CD4-positive, alpha-beta memory T cell (primary cell): Measurements from ENCODE around the gene CDH9. TPM values are rescaled to one million over a fixed set of nuclear protein-coding genes. Genes with fewer than 3 reads are reported as not detected.
"Not testable (repeated sequence)": the region's sequence is repeated elsewhere in the genome, so short reads cannot be mapped to it uniquely, and the experiment has no call there.

ENCODE experiments used
- CTCF ChIA-PET: fragments of 350-600 bp; sonication (Branson Sonifier 250); formaldehyde crosslinking; loops from one replicate; lab custom pipeline; 2021; ENCODE audit warnings: inconsistent platforms; ENCODE audit not compliant: partially characterized antibody; lab: Charles Lee
- POLR2A ChIA-PET: fragments of 350-600 bp; sonication (Branson Sonifier 250); formaldehyde crosslinking; loops from one replicate; lab custom pipeline; 2021; ENCODE audit not compliant: partially characterized antibody; lab: Charles Lee
- DNase-seq, 5 donors: peaks; one replicate each; pipeline versions ENCODE4 v3.0.0 to v3.0.0-alpha.2; 2020 to 2022; ENCODE audit warnings: mixed read lengths in 1 of 5
- H3K27ac ChIP-seq: one replicate; pipeline ENCODE4 v1.7.0; 2013; ENCODE audit warnings: low read depth, low read length
- H3K27me3 ChIP-seq: 2 replicates; pipeline ENCODE4 v1.7.0; 2013; ENCODE audit warnings: mild to moderate bottlenecking, low read length, moderate library complexity; ENCODE audit not compliant: insufficient read depth
- H3K36me3 ChIP-seq: 2 replicates; pipeline ENCODE4 v1.7.0; 2013; ENCODE audit warnings: mild to moderate bottlenecking, low read length, moderate library complexity; ENCODE audit not compliant: insufficient read depth
- H3K4me1 ChIP-seq: 2 replicates; pipeline ENCODE4 v1.7.0; 2013; ENCODE audit warnings: mild to moderate bottlenecking, low read length, moderate library complexity; ENCODE audit not compliant: insufficient read depth
- H3K4me3 ChIP-seq, 2 donors: one replicate each; pipeline ENCODE4 v1.7.0; 2013; ENCODE audit warnings: low read length in 2 of 2, mild to moderate bottlenecking in 1 of 2
- H3K9me3 ChIP-seq, 2 donors: one replicate each; pipeline ENCODE4 v1.7.0; 2013; ENCODE audit warnings: low read length in 2 of 2, control low read depth in 1 of 2; ENCODE audit not compliant: control insufficient read depth in 1 of 2
- H3K27ac Mint-ChIP-seq, 7 donors: one replicate each; pipeline ENCODE4 v1.8.0; 2020 to 2021; ENCODE audit warnings: mixed read lengths in 7 of 7, mild to moderate bottlenecking in 6 of 7, inconsistent platforms in 3 of 7, moderate library complexity in 3 of 7
- H3K27me3 Mint-ChIP-seq, 2 donors: one replicate each; pipeline ENCODE4 v1.8.0; 2020 to 2021; ENCODE audit warnings: mixed read lengths in 2 of 2
- H3K36me3 Mint-ChIP-seq, 2 donors: one replicate each; pipeline ENCODE4 v1.8.0; 2020 to 2021; ENCODE audit warnings: mixed read lengths in 2 of 2, inconsistent platforms in 1 of 2, mild to moderate bottlenecking in 1 of 2
- H3K4me1 Mint-ChIP-seq, 4 donors: one replicate each; pipeline ENCODE4 v1.8.0; 2020 to 2021; ENCODE audit warnings: mixed read lengths in 4 of 4, mild to moderate bottlenecking in 1 of 4
- H3K4me3 Mint-ChIP-seq, 8 donors: one replicate each; pipeline ENCODE4 v1.8.0; 2020 to 2021; ENCODE audit warnings: mixed read lengths in 8 of 8, mild to moderate bottlenecking in 7 of 8, moderate library complexity in 6 of 8, inconsistent platforms in 3 of 8
- H3K9me3 Mint-ChIP-seq, 8 donors: one replicate each; pipeline ENCODE4 v1.8.0; 2020 to 2021; ENCODE audit warnings: mixed read lengths in 8 of 8, mild to moderate bottlenecking in 5 of 8, inconsistent platforms in 3 of 8, moderate library complexity in 1 of 8
- intact Hi-C: fragments of 100-400 bp; cut with micrococcal nuclease; formaldehyde crosslinking; loops from one replicate; pipeline ENCODE4 v1.15.1; 2023
- polyA plus RNA-seq, 2 donors: library from polyadenylated mRNA; unstranded; fragments of 300-500 nt; fragmentation: Illumina TruSeq; gene quantifications; one replicate each; pipeline ENCODE4 v1.2.3, GENCODE V29; 2021
- total RNA-seq, 2 experiments: library from RNA; stranded (reverse); gene quantifications; one replicate each; pipeline ENCODE4 v1.2.3, GENCODE V29; 2021

Gene CDH9
- total and polyA plus RNA-seq, 4 experiments from 2014 or later, result not detected

GRCh38 chr5:26868504-26868903, 169.9 kb downstream of the CDH9 start:
- ChIA-PET CTCF (no interaction called here), POLR2A (no interaction called here)
- no peak overlapping the region for H3K27ac ChIP-seq
- DNase-seq, result no peak
- Mint-ChIP-seq H3K9me3 (peaks cover 0 to 10% (median 8%) of the 10 kb centered on the region in 8 donors), H3K4me3 (no peak overlapping the region), H3K27ac (no peak overlapping the region), H3K4me1 (no peaks in the 10 kb centered on the region), H3K36me3 (no peaks in the 10 kb centered on the region), H3K27me3 (no peaks in the 10 kb centered on the region)
- H3K27me3 ChIP-seq, result no peaks in the 10 kb centered on the region
- no peak overlapping the region for H3K4me3 ChIP-seq
- H3K36me3 ChIP-seq, result no peaks in the 10 kb centered on the region
- no peaks in the 10 kb centered on the region for H3K4me1 ChIP-seq
- no peaks in the 10 kb centered on the region for H3K9me3 ChIP-seq
- intact Hi-C loops, result no loop called here

GRCh38 chr5:26864061-26864460, 174.3 kb downstream of the CDH9 start:
- H3K27me3 ChIP-seq, result no peaks in the 10 kb centered on the region
- CTCF ChIA-PET, result no interaction called here
- no peak overlapping the region for H3K4me3 ChIP-seq
- Mint-ChIP-seq H3K4me1 (no peaks in the 10 kb centered on the region), H3K27ac (no peak overlapping the region), H3K9me3 (peaks cover 0 to 11% (median 6%) of the 10 kb centered on the region in 8 donors), H3K27me3 (no peaks in the 10 kb centered on the region), H3K36me3 (no peaks in the 10 kb centered on the region), H3K4me3 (no peak overlapping the region)
- H3K4me1 ChIP-seq, result no peaks in the 10 kb centered on the region
- no peak for DNase-seq
- POLR2A ChIA-PET, result no interaction called here
- H3K9me3 ChIP-seq, result no peaks in the 10 kb centered on the region
- intact Hi-C loops, result no loop called here
- no peak overlapping the region for H3K27ac ChIP-seq
- H3K36me3 ChIP-seq, result no peaks in the 10 kb centered on the region

- intact Hi-C loops, result no loop called here
- Mint-ChIP-seq H3K27me3 (no peaks in the 10 kb centered on the region), H3K4me1 (no peaks in the 10 kb centered on the region), H3K36me3 (no peaks in the 10 kb centered on the region), H3K4me3 (no peak overlapping the region), H3K27ac (no peak overlapping the region), H3K9me3 (peaks cover 10 to 53% (median 22%) of the 10 kb centered on the region in 8 donors)
- ChIA-PET CTCF (no interaction called here), POLR2A (interaction anchor here (0.6 kb wide), 1 partner anchor 42 kb away, joined by 4 read pairs; no protein-coding TSS in a partner anchor)
- H3K4me1 ChIP-seq, result no peaks in the 10 kb centered on the region
- no peak overlapping the region for H3K4me3 ChIP-seq
- H3K9me3 ChIP-seq, result no peaks in the 10 kb centered on the region
- H3K36me3 ChIP-seq, result no peaks in the 10 kb centered on the region
- H3K27me3 ChIP-seq, result no peaks in the 10 kb centered on the region
- no peak for DNase-seq
- no peak overlapping the region for H3K27ac ChIP-seq
These were observed 182.1 kb downstream of the CDH9 start for GRCh38 chr5:26856238-26856637.

GRCh38 chr5:26852450-26852849, 185.9 kb downstream of the CDH9 start:
- H3K4me3 Mint-ChIP-seq, H3K27me3 ChIP-seq, intact Hi-C loops, H3K27me3 Mint-ChIP-seq, CTCF ChIA-PET, POLR2A ChIA-PET, H3K4me1 Mint-ChIP-seq, H3K36me3 ChIP-seq, H3K36me3 Mint-ChIP-seq, H3K4me3 ChIP-seq, H3K4me1 ChIP-seq, DNase-seq, H3K27ac Mint-ChIP-seq, H3K27ac ChIP-seq, H3K9me3 ChIP-seq: not testable (repeated sequence)
- peaks cover 12 to 51% (median 18%) of the 10 kb centered on the region in 8 donors for H3K9me3 Mint-ChIP-seq

- H3K9me3 Mint-ChIP-seq, result peaks cover 0 to 18% (median 11%) of the 10 kb centered on the region in 8 donors
- H3K4me1 ChIP-seq, result no peaks in the 10 kb centered on the region
- POLR2A ChIA-PET, result no interaction called here
- H3K27ac Mint-ChIP-seq, result no peak overlapping the region
- H3K36me3 Mint-ChIP-seq, result no peaks in the 10 kb centered on the region
- no peaks in the 10 kb centered on the region for H3K4me1 Mint-ChIP-seq
- intact Hi-C loops, result no loop called here
- no peak overlapping the region for H3K27ac ChIP-seq
- H3K4me3 Mint-ChIP-seq, result no peak overlapping the region
- H3K4me3 ChIP-seq, result no peak overlapping the region
- H3K27me3 ChIP-seq, result no peaks in the 10 kb centered on the region
- H3K27me3 Mint-ChIP-seq, result no peaks in the 10 kb centered on the region
- no peak for DNase-seq
- no peaks in the 10 kb centered on the region for H3K36me3 ChIP-seq
- CTCF ChIA-PET, result no interaction called here
- H3K9me3 ChIP-seq, result no peaks in the 10 kb centered on the region
These were observed 191.2 kb downstream of the CDH9 start for GRCh38 chr5:26847041-26847736.

- Mint-ChIP-seq H3K4me3 (no peak overlapping the region), H3K27me3 (no peaks in the 10 kb centered on the region), H3K27ac (no peak overlapping the region), H3K9me3 (peaks cover 4 to 12% (median 8%) of the 10 kb centered on the region in 8 donors), H3K4me1 (no peaks in the 10 kb centered on the region), H3K36me3 (no peaks in the 10 kb centered on the region)
- no peak overlapping the region for H3K4me3 ChIP-seq
- H3K36me3 ChIP-seq, result no peaks in the 10 kb centered on the region
- ChIA-PET POLR2A (no interaction called here), CTCF (no interaction called here)
- no peaks in the 10 kb centered on the region for H3K9me3 ChIP-seq
- no peaks in the 10 kb centered on the region for H3K4me1 ChIP-seq
- no peak overlapping the region for H3K27ac ChIP-seq
- intact Hi-C loops, result no loop called here
- no peaks in the 10 kb centered on the region for H3K27me3 ChIP-seq
- DNase-seq, result no peak
These were observed 194.7 kb downstream of the CDH9 start for GRCh38 chr5:26843677-26844076.

- Histone ChIP-seq H3K27ac (no peak overlapping the region), H3K4me1 (no peaks in the 10 kb centered on the region), H3K36me3 (no peaks in the 10 kb centered on the region), H3K27me3 (no peaks in the 10 kb centered on the region), H3K4me3 (no peak overlapping the region), H3K9me3 (no peaks in the 10 kb centered on the region)
- intact Hi-C loops, result no loop called here
- peaks cover 0 to 32% (median 11%) of the 10 kb centered on the region in 8 donors for H3K9me3 Mint-ChIP-seq
- H3K4me1 Mint-ChIP-seq, result no peaks in the 10 kb centered on the region
- ChIA-PET CTCF (no interaction called here), POLR2A (no interaction called here)
- DNase-seq, result no peak
- no peak overlapping the region for H3K27ac Mint-ChIP-seq
- no peaks in the 10 kb centered on the region for H3K27me3 Mint-ChIP-seq
- H3K4me3 Mint-ChIP-seq, result no peak overlapping the region
- H3K36me3 Mint-ChIP-seq, result no peaks in the 10 kb centered on the region
These were observed 204.8 kb downstream of the CDH9 start for GRCh38 chr5:26833596-26833995.
